Measurements from ENCODE around the gene PPP2R1A. TPM values are rescaled to one million over a fixed set of nuclear protein-coding genes. Genes with fewer than 3 reads are reported as not detected.

Gene PPP2R1A
- total and polyA plus RNA-seq, 2 of the 13 experiments (the other 11 are each of a cell fraction or from before 2014, with no cell fraction given): 86.7 to 130 TPM

GRCh38 chr19:52217576-52217975, 27.7 kb downstream of the PPP2R1A start (continued):
- TF ChIP-seq ZNF781 (CRISPR knock-in tag; IDR thresholded peaks at IDR 0.05; ENCODE audit: borderline replicate concordance, not compliant biosample characterization) (no peak), ZNF12 (CRISPR knock-in tag; IDR thresholded peaks at IDR 0.05) (no peak), TSC22D2 (CRISPR knock-in tag; IDR thresholded peaks at IDR 0.05; ENCODE audit: borderline replicate concordance) (no peak), ZZZ3 (CRISPR knock-in tag; IDR thresholded peaks at IDR 0.05; ENCODE audit: borderline replicate concordance) (no peak)
- TF ChIP-seq, protein P1, sequence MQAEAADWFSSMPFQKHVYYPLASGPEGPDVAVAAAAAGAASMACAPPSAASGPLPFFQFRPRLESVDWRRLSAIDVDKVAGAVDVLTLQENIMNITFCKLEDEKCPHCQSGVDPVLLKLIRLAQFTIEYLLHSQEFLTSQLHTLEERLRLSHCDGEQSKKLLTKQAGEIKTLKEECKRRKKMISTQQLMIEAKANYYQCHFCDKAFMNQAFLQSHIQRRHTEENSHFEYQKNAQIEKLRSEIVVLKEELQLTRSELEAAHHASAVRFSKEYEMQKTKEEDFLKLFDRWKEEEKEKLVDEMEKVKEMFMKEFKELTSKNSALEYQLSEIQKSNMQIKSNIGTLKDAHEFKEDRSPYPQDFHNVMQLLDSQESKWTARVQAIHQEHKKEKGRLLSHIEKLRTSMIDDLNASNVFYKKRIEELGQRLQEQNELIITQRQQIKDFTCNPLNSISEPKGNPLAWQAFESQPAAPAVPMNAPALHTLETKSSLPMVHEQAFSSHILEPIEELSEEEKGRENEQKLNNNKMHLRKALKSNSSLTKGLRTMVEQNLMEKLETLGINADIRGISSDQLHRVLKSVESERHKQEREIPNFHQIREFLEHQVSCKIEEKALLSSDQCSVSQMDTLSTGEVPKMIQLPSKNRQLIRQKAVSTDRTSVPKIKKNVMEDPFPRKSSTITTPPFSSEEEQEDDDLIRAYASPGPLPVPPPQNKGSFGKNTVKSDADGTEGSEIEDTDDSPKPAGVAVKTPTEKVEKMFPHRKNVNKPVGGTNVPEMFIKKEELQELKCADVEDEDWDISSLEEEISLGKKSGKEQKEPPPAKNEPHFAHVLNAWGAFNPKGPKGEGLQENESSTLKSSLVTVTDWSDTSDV (CRISPR knock-in tag; IDR thresholded peaks at IDR 0.05): no peak

DNA sequence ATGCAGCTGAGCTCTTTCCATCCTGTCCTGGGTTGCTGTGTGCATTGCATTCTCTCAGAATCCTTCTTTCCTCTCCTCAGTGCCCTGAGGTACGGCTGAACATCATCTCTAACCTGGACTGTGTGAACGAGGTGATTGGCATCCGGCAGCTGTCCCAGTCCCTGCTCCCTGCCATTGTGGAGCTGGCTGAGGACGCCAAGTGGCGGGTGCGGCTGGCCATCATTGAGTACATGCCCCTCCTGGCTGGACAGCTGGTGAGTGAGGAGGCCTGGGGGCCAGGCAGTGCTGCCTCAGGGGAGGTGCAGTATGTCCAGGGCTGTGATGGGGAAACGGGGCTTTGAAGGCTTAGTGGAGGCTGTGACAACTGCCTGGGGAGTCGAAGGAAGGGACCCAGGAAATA, 29.8 kb downstream of the PPP2R1A start:
- H3K9ac ChIP-seq (ENCODE audit: insufficient read depth, low read depth, low read length): no peak overlapping the region
- H2AFZ ChIP-seq (ENCODE audit: low read length): no peak overlapping the region
- H3K4me2 ChIP-seq (ENCODE audit: low read depth, low read length): no peak overlapping the region
- no peaks in the 10 kb centered on the region for H4K20me1 ChIP-seq (ENCODE audit: insufficient read depth, low read length)
- WGBS (ENCODE audit: low lambda C conversion rate): 99% methylated on average over 8 of the region's 8 CpGs
- no peak overlapping the region for H3K27ac ChIP-seq (ENCODE audit: extremely low read length, insufficient read depth, low read length)
- POLR2A ChIA-PET: no interaction called here
- in situ Hi-C loops (cut with HindIII; ENCODE audit: extremely low pct_ligation_motif_present, low pct_unique_long_range_greater_than_20kb): no loop called here
- intact Hi-C loops (cut with micrococcal nuclease; ENCODE audit: unreplicated experiment): no loop called here
- FAIRE-seq (no peak), DNase-seq (ENCODE audit: low spot score) (no peak), ATAC-seq (no peak)
- H3K9me3 ChIP-seq (ENCODE audit: low read length): no peaks in the 10 kb centered on the region
- H3K27me3 ChIP-seq (ENCODE audit: control insufficient read depth in 1 of 2, insufficient read depth in 2 of 2, low read length in 2 of 2): no peaks in the 10 kb centered on the region
- H3K4me1 ChIP-seq (ENCODE audit: insufficient read depth, low read length): no peaks in the 10 kb centered on the region
- H3K79me2 ChIP-seq (ENCODE audit: insufficient read depth, low read length): no peaks in the 10 kb centered on the region
- CTCF ChIA-PET (ENCODE audit: low intra/inter-chr PET ratio, low total read pairs): no interaction called here
- no peak overlapping the region for H3K4me3 ChIP-seq (replicated peaks in 1 of 3; ENCODE audit: insufficient read depth in 1 of 3, low read depth in 2 of 3, low read length in 3 of 3)
- BruUV-seq (replicated peaks): no TSS peak
- H3K36me3 ChIP-seq (replicated peaks in 1 of 2; ENCODE audit: control insufficient read depth in 1 of 2, insufficient read depth in 2 of 2, low read length in 2 of 2): peaks cover 49 to 93% of the 10 kb centered on the region in 2 experiments
- TF ChIP-seq BRCA1 (CRISPR knock-in tag; IDR thresholded peaks at IDR 0.05) (no peak), NR3C1 (CRISPR knock-in tag; IDR thresholded peaks at IDR 0.05) (no peak), E2F5 (CRISPR knock-in tag; conservative IDR thresholded peaks at IDR 0.05) (no peak), HMGXB4 (CRISPR knock-in tag; IDR thresholded peaks at IDR 0.05; ENCODE audit: borderline replicate concordance in 1 of 2, low read depth in 1 of 2) (no peak), SIX1 (CRISPR knock-in tag; IDR thresholded peaks at IDR 0.05; ENCODE audit: borderline replicate concordance) (no peak), U2AF1 (optimal IDR thresholded peaks at IDR 0.05; ENCODE audit: low read depth, low read length) (no peak), ETS1 (CRISPR knock-in tag; IDR thresholded peaks at IDR 0.05) (no peak), ETV6 (CRISPR knock-in tag; conservative IDR thresholded peaks at IDR 0.05) (no peak)
- TF ChIP-seq, protein P2, sequence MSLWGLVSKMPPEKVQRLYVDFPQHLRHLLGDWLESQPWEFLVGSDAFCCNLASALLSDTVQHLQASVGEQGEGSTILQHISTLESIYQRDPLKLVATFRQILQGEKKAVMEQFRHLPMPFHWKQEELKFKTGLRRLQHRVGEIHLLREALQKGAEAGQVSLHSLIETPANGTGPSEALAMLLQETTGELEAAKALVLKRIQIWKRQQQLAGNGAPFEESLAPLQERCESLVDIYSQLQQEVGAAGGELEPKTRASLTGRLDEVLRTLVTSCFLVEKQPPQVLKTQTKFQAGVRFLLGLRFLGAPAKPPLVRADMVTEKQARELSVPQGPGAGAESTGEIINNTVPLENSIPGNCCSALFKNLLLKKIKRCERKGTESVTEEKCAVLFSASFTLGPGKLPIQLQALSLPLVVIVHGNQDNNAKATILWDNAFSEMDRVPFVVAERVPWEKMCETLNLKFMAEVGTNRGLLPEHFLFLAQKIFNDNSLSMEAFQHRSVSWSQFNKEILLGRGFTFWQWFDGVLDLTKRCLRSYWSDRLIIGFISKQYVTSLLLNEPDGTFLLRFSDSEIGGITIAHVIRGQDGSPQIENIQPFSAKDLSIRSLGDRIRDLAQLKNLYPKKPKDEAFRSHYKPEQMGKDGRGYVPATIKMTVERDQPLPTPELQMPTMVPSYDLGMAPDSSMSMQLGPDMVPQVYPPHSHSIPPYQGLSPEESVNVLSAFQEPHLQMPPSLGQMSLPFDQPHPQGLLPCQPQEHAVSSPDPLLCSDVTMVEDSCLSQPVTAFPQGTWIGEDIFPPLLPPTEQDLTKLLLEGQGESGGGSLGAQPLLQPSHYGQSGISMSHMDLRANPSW (CRISPR knock-in tag; IDR thresholded peaks at IDR 0.05; ENCODE audit: borderline replicate concordance): no peak

All from HepG2 (cell line).